ENCODE measurements around the gene BPI.

BPI gene

DNA sequence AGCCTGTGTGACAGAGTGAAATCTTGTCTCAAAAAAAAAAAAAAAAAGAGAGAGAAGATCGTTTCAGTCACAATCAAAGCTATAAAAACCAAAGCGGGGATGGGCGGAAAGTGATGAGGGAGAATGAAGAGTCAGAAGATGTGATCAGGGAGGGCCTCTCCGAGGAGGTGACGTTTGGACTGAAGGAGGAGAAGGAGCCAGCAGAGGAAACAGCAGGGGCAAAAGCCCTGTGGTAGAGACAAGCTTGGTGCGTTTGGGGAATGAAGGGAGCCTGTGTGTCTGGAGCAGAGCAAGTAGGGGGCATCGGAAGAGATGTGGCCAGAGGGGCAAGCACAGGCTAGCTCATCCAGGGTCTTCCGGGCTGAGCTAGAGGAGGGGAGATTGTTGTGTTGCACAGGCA, 27.9 kb downstream of the BPI start:
- TF ChIP-seq TAF1 (IDR thresholded peaks at IDR 0.05; ENCODE audit: low read depth): no peak
- TF ChIP-seq FOXM1 (IDR thresholded peaks at IDR 0.05; ENCODE audit: borderline replicate concordance, low read depth): no peak
- no peak for TF ChIP-seq ZBTB7A (IDR thresholded peaks at IDR 0.05; ENCODE audit: low read depth)
- TF ChIP-seq RAD21 (IDR thresholded peaks at IDR 0.05; ENCODE audit: low read depth): no peak
- no peak for TF ChIP-seq CEBPB (IDR thresholded peaks at IDR 0.05)
- TF ChIP-seq, protein P1, sequence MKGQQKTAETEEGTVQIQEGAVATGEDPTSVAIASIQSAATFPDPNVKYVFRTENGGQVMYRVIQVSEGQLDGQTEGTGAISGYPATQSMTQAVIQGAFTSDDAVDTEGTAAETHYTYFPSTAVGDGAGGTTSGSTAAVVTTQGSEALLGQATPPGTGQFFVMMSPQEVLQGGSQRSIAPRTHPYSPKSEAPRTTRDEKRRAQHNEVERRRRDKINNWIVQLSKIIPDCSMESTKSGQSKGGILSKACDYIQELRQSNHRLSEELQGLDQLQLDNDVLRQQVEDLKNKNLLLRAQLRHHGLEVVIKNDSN (IDR thresholded peaks at IDR 0.05): no peak
- no peak for TF ChIP-seq CREB1 (IDR thresholded peaks at IDR 0.05; ENCODE audit: low read depth)
- TF ChIP-seq REST (IDR thresholded peaks at IDR 0.05; ENCODE audit: low read depth): no peak
- no peak for TF ChIP-seq EGR1 (IDR thresholded peaks at IDR 0.05)
- TF ChIP-seq NFIC (IDR thresholded peaks at IDR 0.05): no peak
- TF ChIP-seq MAX (IDR thresholded peaks at IDR 0.05): no peak
- TF ChIP-seq TEAD4 (IDR thresholded peaks at IDR 0.05): no peak
- TF ChIP-seq EP300 (IDR thresholded peaks at IDR 0.05; ENCODE audit: borderline replicate concordance): no peak
- TF ChIP-seq TCF12 (IDR thresholded peaks at IDR 0.05; ENCODE audit: low read depth): no peak
- TF ChIP-seq YY1 (IDR thresholded peaks at IDR 0.05; ENCODE audit: low read depth): no peak

GRCh38 chr20:38334016-38334415, 30.1 kb downstream of the BPI start:
- TF ChIP-seq YY1 (IDR thresholded peaks at IDR 0.05; ENCODE audit: low read depth) (no peak), TCF12 (IDR thresholded peaks at IDR 0.05; ENCODE audit: low read depth) (no peak), REST (IDR thresholded peaks at IDR 0.05; ENCODE audit: low read depth) (no peak), RAD21 (IDR thresholded peaks at IDR 0.05; ENCODE audit: low read depth) (no peak), CREB1 (IDR thresholded peaks at IDR 0.05; ENCODE audit: low read depth) (no peak), TEAD4 (IDR thresholded peaks at IDR 0.05) (no peak), TAF1 (IDR thresholded peaks at IDR 0.05; ENCODE audit: low read depth) (no peak), NFIC (IDR thresholded peaks at IDR 0.05) (no peak), ZBTB7A (IDR thresholded peaks at IDR 0.05; ENCODE audit: low read depth) (no peak), EGR1 (IDR thresholded peaks at IDR 0.05) (no peak), FOXM1 (IDR thresholded peaks at IDR 0.05; ENCODE audit: borderline replicate concordance, low read depth) (no peak)
- TF ChIP-seq, protein P1 (IDR thresholded peaks at IDR 0.05): no peak

- TF ChIP-seq ZBTB7A (IDR thresholded peaks at IDR 0.05; ENCODE audit: low read depth) (no peak), TEAD4 (IDR thresholded peaks at IDR 0.05) (no peak)
These were observed 32.8 kb downstream of the BPI start for GRCh38 chr20:38336726-38337125.

GRCh38 chr20:38337561-38338140, 33.7 kb downstream of the BPI start:
- TF ChIP-seq TCF12 (IDR thresholded peaks at IDR 0.05; ENCODE audit: low read depth) (0 out of 2 replicates have a peak, but pooled peaks have one; percentile 23), RAD21 (IDR thresholded peaks at IDR 0.05; ENCODE audit: low read depth) (peak; percentile 88), FOXM1 (IDR thresholded peaks at IDR 0.05; ENCODE audit: borderline replicate concordance, low read depth) (no peak), EGR1 (IDR thresholded peaks at IDR 0.05) (no peak)
- TF ChIP-seq, protein P1 (IDR thresholded peaks at IDR 0.05): peak; percentile 67

GRCh38 chr20:38338849-38339520, 35.0 kb downstream of the BPI start:
- TF ChIP-seq YY1 (IDR thresholded peaks at IDR 0.05; ENCODE audit: low read depth) (no peak), TCF12 (IDR thresholded peaks at IDR 0.05; ENCODE audit: low read depth) (no peak), CREB1 (IDR thresholded peaks at IDR 0.05; ENCODE audit: low read depth) (no peak), RAD21 (IDR thresholded peaks at IDR 0.05; ENCODE audit: low read depth) (no peak), EP300 (IDR thresholded peaks at IDR 0.05; ENCODE audit: borderline replicate concordance) (no peak), ZBTB7A (IDR thresholded peaks at IDR 0.05; ENCODE audit: low read depth) (no peak), NFIC (IDR thresholded peaks at IDR 0.05) (no peak), EGR1 (IDR thresholded peaks at IDR 0.05) (no peak), REST (IDR thresholded peaks at IDR 0.05; ENCODE audit: low read depth) (no peak), CEBPB (IDR thresholded peaks at IDR 0.05) (no peak), TEAD4 (IDR thresholded peaks at IDR 0.05) (no peak), TAF1 (IDR thresholded peaks at IDR 0.05; ENCODE audit: low read depth) (no peak), MAX (IDR thresholded peaks at IDR 0.05) (no peak), FOXM1 (IDR thresholded peaks at IDR 0.05; ENCODE audit: borderline replicate concordance, low read depth) (no peak)
- TF ChIP-seq, protein P1 (IDR thresholded peaks at IDR 0.05): no peak

Measured in Ishikawa (cell line).